Epithelial cell of esophagus (primary cell): ENCODE results near the gene BORCS6.
A peak's percentile ranks its signal among the peaks of the same experiment; 100 is the strongest.

ENCODE experiments used
- DNase-seq: peaks from one replicate; pipeline ENCODE4 v3.0.0; 2010; ENCODE audit warnings: low read depth
- H3K4me3 ChIP-seq: 2 replicates; pipeline ENCODE4 v1.5.1; 2011; ENCODE audit warnings: mild to moderate bottlenecking, low read length, control low read depth
- CTCF ChIP-seq: IDR thresholded peaks from 2 replicates; pipeline ENCODE4 v1.5.1; 2011; ENCODE audit warnings: low read depth, mild to moderate bottlenecking, low read length, control low read depth, inconsistent platforms; ENCODE audit not compliant: insufficient read depth; ENCODE audit errors: missing control alignments

Gene BORCS6

GRCh38 chr17:8152112-8152775 is 37.7 kb downstream of the BORCS6 start, which contains the start of gene PER1:
TSS of gene PER1 (minus strand) at chr17:8152404. CDS start at chr17:8150706, 1,698 bp downstream.
- peak within 1 kb of the TSS; percentile 100 for H3K4me3 ChIP-seq
- TF ChIP-seq CTCF, result no peak
- peak; percentile 99 for DNase-seq

- TF ChIP-seq CTCF, result no peak
- DNase-seq, result peak; percentile 45
- H3K4me3 ChIP-seq, result peak overlapping the region; percentile 100
Measured at GRCh38 chr17:8151641-8152111, 38.3 kb downstream of the BORCS6 start.

- H3K4me3 ChIP-seq, result peak overlapping the region; percentile 100
- TF ChIP-seq CTCF, result no peak
- peak; percentile 73 for DNase-seq
Measured at GRCh38 chr17:8151120-8151640, 38.8 kb downstream of the BORCS6 start.

- no peak for TF ChIP-seq CTCF
- DNase-seq, result no peak
Measured at GRCh38 chr17:8150194-8151119, 39.5 kb downstream of the BORCS6 start.

GRCh38 chr17:8149419-8150193 is 40.4 kb downstream of the BORCS6 start:
- TF ChIP-seq CTCF, result no peak
- no peak for DNase-seq
- no peak overlapping the region for H3K4me3 ChIP-seq

More at GRCh38 chr17:8150194-8151119, 39.5 kb downstream of the BORCS6 start:
- peak overlapping the region; percentile 100 for H3K4me3 ChIP-seq

GRCh38 chr17:8148560-8148959 is 41.4 kb downstream of the BORCS6 start:
- H3K4me3 ChIP-seq, result no peak overlapping the region
- no peak for TF ChIP-seq CTCF
- DNase-seq, result no peak
